UCSD-AML1 (cell line): ENCODE data around the gene RHBDD1.

Source experiments
- DNase-seq: peaks from one replicate; lab custom pipeline; 2025; ENCODE audit not compliant: unreplicated experiment; lab: John Stamatoyannopoulos, UW

RHBDD1 gene

GRCh38 chr2:226910384-226910783 is 74.5 kb downstream of the RHBDD1 start:
- no peak for DNase-seq

- no peak for DNase-seq
These were observed 76.1 kb downstream of the RHBDD1 start for GRCh38 chr2:226911932-226912331.

GRCh38 chr2:226913641-226914040 is 77.8 kb downstream of the RHBDD1 start:
- DNase-seq = no peak

- DNase-seq = no peak
These were observed 80.0 kb downstream of the RHBDD1 start for GRCh38 chr2:226915846-226916360.

- no peak for DNase-seq
These were observed 80.8 kb downstream of the RHBDD1 start for GRCh38 chr2:226916669-226917068.

- no peak for DNase-seq
These were observed 96.6 kb downstream of the RHBDD1 start for GRCh38 chr2:226932443-226932842.

- DNase-seq = no peak
These were observed 98.8 kb downstream of the RHBDD1 start for GRCh38 chr2:226934546-226935201.

- DNase-seq = no peak
These were observed 108.2 kb downstream of the RHBDD1 start for GRCh38 chr2:226943862-226944620.

- no peak for DNase-seq
These were observed 117.4 kb downstream of the RHBDD1 start for GRCh38 chr2:226953206-226953605.

- DNase-seq = no peak
These were observed 118.0 kb downstream of the RHBDD1 start for GRCh38 chr2:226953826-226954225.

GRCh38 chr2:226956659-226957058 is 120.8 kb downstream of the RHBDD1 start:
- no peak for DNase-seq

GRCh38 chr2:226959418-226959817 is 123.6 kb downstream of the RHBDD1 start:
- no peak for DNase-seq

GRCh38 chr2:226962176-226962773 is 126.4 kb downstream of the RHBDD1 start:
- no peak for DNase-seq

GRCh38 chr2:226963528-226963927 is 127.7 kb downstream of the RHBDD1 start:
- DNase-seq = no peak

- DNase-seq = no peak
These were observed 129.5 kb downstream of the RHBDD1 start for GRCh38 chr2:226965376-226965775.

- DNase-seq = no peak
These were observed 133.7 kb downstream of the RHBDD1 start for GRCh38 chr2:226969417-226970080.

GRCh38 chr2:226970362-226970761 is 134.5 kb downstream of the RHBDD1 start:
- DNase-seq = no peak

GRCh38 chr2:226971084-226971483 is 135.2 kb downstream of the RHBDD1 start:
- no peak for DNase-seq

- DNase-seq = no peak
These were observed 135.9 kb downstream of the RHBDD1 start for GRCh38 chr2:226971770-226972169.

GRCh38 chr2:226973816-226974215 is 138.0 kb downstream of the RHBDD1 start:
- no peak for DNase-seq

- DNase-seq = no peak
These were observed 141.9 kb downstream of the RHBDD1 start for GRCh38 chr2:226977775-226978190.
